ENCODE measurements around the gene AXDND1. TPM values are rescaled to one million over a fixed set of nuclear protein-coding genes. Genes with fewer than 3 reads are reported as not detected.
"Not testable (repeated sequence)": the region's sequence is repeated elsewhere in the genome, so short reads cannot be mapped to it uniquely, and the experiment has no call there.

Gene AXDND1
- total RNA-seq, 4 donors from 2014 or later = not detected

DNA sequence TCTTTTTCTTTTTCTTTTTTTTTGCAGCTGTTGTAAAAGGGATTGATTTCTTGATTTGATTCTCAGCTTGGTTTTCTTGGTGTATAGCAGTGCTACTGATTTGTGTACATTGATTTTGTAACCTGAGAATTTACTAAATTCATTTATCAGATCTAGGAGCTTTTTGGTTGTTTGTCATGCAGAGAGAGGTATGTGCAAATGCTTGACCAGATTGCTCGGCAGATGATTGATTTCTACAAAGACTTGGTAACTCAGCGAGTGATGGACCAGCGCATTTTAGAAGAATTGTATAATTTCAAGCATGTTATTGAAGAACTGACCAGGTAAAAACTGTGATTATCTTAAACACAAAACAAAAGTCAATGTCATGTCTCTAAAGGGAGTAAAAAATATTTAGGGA lies 27.9 kb downstream of the AXDND1 start:
- Histone ChIP-seq H3K4me3 (no peak overlapping the region), H3K27ac (no peak overlapping the region), H3K4me1 (no peaks in the 10 kb centered on the region), H3K36me3 (no peaks in the 10 kb centered on the region), H3K9me3 (no peaks in the 10 kb centered on the region), H3K27me3 (no peaks in the 10 kb centered on the region)
- intact Hi-C loops (cut with DNase I; ENCODE audit: low total_unique reads) = no loop called here
- TF ChIP-seq POLR2A (IDR thresholded peaks at IDR 0.05) = no peak
- TF ChIP-seq, protein P1, sequence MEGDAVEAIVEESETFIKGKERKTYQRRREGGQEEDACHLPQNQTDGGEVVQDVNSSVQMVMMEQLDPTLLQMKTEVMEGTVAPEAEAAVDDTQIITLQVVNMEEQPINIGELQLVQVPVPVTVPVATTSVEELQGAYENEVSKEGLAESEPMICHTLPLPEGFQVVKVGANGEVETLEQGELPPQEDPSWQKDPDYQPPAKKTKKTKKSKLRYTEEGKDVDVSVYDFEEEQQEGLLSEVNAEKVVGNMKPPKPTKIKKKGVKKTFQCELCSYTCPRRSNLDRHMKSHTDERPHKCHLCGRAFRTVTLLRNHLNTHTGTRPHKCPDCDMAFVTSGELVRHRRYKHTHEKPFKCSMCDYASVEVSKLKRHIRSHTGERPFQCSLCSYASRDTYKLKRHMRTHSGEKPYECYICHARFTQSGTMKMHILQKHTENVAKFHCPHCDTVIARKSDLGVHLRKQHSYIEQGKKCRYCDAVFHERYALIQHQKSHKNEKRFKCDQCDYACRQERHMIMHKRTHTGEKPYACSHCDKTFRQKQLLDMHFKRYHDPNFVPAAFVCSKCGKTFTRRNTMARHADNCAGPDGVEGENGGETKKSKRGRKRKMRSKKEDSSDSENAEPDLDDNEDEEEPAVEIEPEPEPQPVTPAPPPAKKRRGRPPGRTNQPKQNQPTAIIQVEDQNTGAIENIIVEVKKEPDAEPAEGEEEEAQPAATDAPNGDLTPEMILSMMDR (IDR thresholded peaks at IDR 0.05 in 4 of 5, conservative IDR thresholded peaks at IDR 0.05 in 1 of 5) = no peak
- in situ Hi-C loops (cut with MboI; ENCODE audit: low sequenced_read_pairs in 4 of 4) = loop anchor here in 1 of 4 donors (25.0 kb wide), 1 partner anchor 631 kb away; no protein-coding TSS in a partner anchor
- DNase-seq (no peak), ATAC-seq (no peak)

DNA sequence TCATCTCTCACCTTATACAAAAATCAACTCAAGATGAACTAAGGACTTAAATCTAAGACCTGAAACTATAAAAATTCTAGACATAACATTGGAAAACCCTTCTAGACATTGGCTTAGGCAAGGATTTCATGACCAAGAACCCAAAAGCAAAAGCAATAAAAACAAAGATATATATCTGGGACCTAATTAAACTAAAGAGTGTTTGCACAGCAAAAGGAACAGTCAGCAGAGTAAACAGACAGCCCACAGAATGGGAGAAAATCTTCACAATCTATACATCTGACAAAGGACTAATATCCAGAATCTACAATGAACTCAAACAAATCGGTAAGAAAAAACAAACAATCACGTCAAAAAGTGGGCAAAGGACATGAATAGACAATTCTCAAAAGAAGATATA lies 33.6 kb downstream of the AXDND1 start:
- H3K4me3 ChIP-seq; intact Hi-C loops (cut with DNase I; ENCODE audit: low total_unique reads); H3K36me3 ChIP-seq; H3K27me3 ChIP-seq; H3K4me1 ChIP-seq; H3K9me3 ChIP-seq; H3K27ac ChIP-seq; DNase-seq; ATAC-seq: not testable (repeated sequence)
- in situ Hi-C loops (cut with MboI; ENCODE audit: low sequenced_read_pairs in 4 of 4) = loop anchor here in 1 of 4 donors (25.0 kb wide), 1 partner anchor 637 kb away; no protein-coding TSS in a partner anchor

DNA sequence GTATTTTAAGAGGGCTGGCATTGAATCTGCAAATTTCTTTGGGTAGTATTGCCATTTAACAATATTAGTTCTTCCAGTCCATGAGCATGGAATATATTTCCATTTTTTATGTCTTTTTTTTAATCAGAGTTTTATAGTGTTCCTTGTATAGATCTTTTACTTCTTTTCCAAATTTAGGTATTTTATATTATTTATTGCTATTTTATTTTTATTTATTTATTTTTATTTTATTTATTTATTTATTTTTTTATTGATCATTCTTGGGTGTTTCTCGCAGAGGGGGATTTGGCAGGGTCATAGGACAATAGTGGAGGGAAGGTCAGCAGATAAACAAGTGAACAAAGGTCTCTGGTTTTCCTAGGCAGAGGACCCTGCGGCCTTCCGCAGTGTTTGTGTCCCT lies 52.0 kb downstream of the AXDND1 start:
- ATAC-seq; H3K36me3 ChIP-seq; in situ Hi-C loops (cut with MboI; ENCODE audit: low sequenced_read_pairs in 4 of 4); intact Hi-C loops (cut with DNase I; ENCODE audit: low total_unique reads); H3K9me3 ChIP-seq; H3K4me3 ChIP-seq; H3K27ac ChIP-seq; H3K27me3 ChIP-seq; DNase-seq; H3K4me1 ChIP-seq: not testable (repeated sequence)

DNA sequence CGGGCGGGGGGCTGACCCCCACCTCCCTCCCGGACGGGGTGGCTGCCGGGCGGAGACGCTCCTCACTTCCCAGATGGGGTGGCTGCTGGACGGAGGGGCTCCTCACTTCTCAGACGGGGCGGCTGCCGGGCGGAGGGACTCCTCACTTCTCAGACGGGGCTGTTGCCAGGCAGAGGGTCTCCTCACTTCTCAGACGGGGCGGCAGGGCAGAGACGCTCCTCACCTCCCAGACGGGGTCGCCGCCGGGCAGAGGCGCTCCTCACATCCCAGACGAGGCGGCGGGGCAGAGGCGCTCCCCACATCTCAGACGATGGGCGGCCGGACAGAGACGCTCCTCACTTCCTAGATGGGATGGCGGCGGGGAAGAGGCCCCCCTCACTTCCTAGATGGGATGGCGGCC lies 52.9 kb downstream of the AXDND1 start:
- H3K36me3 ChIP-seq; H3K27ac ChIP-seq; H3K9me3 ChIP-seq; ATAC-seq; in situ Hi-C loops (cut with MboI; ENCODE audit: low sequenced_read_pairs in 4 of 4); H3K4me1 ChIP-seq; H3K4me3 ChIP-seq; intact Hi-C loops (cut with DNase I; ENCODE audit: low total_unique reads); H3K27me3 ChIP-seq; DNase-seq: not testable (repeated sequence)

DNA sequence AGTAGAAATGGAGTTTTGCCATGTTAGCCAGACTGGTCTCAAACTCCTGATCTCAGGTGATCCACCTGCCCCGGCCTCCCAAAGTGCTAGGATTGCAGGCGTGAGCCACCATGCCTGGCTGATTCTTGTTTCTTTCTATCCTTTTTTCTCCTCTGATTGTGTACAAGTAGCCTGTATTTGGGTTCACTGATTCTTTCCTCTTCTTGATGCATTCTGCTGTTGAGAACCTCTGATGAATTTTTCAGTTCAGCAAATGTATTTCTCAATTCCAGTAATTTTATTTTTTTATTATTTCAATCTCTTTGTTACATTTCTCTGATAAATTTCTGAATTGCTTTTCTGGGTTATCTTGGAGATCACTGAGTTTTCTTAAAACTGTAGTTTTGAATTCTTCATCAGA lies 58.8 kb downstream of the AXDND1 start:
- Histone ChIP-seq H3K4me3 (no peak overlapping the region), H3K36me3 (no peaks in the 10 kb centered on the region), H3K9me3 (no peaks in the 10 kb centered on the region), H3K4me1 (no peaks in the 10 kb centered on the region), H3K27ac (no peak overlapping the region), H3K27me3 (no peaks in the 10 kb centered on the region)
- TF ChIP-seq POLR2A (IDR thresholded peaks at IDR 0.05) = no peak
- TF ChIP-seq, protein P1 (IDR thresholded peaks at IDR 0.05 in 4 of 5, conservative IDR thresholded peaks at IDR 0.05 in 1 of 5) = no peak
- no peak for DNase-seq
- intact Hi-C loops (cut with DNase I; ENCODE audit: low total_unique reads) = no loop called here
- in situ Hi-C loops (cut with MboI; ENCODE audit: low sequenced_read_pairs in 4 of 4) = no loop called here
- no peak for ATAC-seq

DNA sequence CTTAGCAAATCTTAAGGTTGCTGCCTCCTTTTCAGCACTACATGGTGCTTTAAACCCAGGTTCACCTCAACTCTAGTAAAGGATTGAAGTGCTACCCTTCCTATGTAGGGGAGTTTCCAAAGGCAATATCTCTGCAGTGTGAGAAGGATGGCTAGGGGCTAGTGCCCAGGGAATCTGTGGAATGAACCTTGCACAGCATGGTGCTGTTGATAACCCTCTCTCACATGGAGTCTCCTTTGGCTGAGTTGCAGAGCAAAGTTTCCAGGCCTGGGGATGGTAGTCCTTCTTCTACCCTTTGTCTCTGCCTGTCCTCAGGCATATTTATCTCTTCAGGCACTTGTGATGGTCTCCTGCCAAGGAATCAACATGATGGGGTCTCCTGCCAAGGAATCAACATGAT lies 59.4 kb downstream of the AXDND1 start:
- intact Hi-C loops (cut with DNase I; ENCODE audit: low total_unique reads) = no loop called here
- H3K27me3 ChIP-seq = no peaks in the 10 kb centered on the region

More for the DNA sequence above, 59.4 kb downstream of the AXDND1 start:
- Histone ChIP-seq H3K9me3 (no peaks in the 10 kb centered on the region), H3K36me3 (no peaks in the 10 kb centered on the region), H3K4me1 (no peaks in the 10 kb centered on the region), H3K4me3 (no peak overlapping the region), H3K27ac (no peak overlapping the region)
- ATAC-seq (no peak), DNase-seq (no peak)
- TF ChIP-seq POLR2A (IDR thresholded peaks at IDR 0.05) = no peak
- TF ChIP-seq, protein P1 (IDR thresholded peaks at IDR 0.05 in 4 of 5, conservative IDR thresholded peaks at IDR 0.05 in 1 of 5) = no peak
- in situ Hi-C loops (cut with MboI; ENCODE audit: low sequenced_read_pairs in 4 of 4) = no loop called here

Measured in gastrocnemius medialis (tissue), 4 donors.